ENCODE measurements around the gene DNAH8.

DNAH8 gene

GRCh38 chr6:39018103-39018502, 303.0 kb downstream of the DNAH8 start:
- no peak for DNase-seq (ENCODE audit: low read depth)

- no peak for DNase-seq (ENCODE audit: low read depth)
Measured at GRCh38 chr6:39020136-39020535, 305.0 kb downstream of the DNAH8 start.

- DNase-seq (ENCODE audit: low read depth) = no peak
Measured at GRCh38 chr6:39021041-39021440, 305.9 kb downstream of the DNAH8 start.

- DNase-seq (ENCODE audit: low read depth) = no peak
Measured at GRCh38 chr6:39021779-39022178, 306.7 kb downstream of the DNAH8 start.

- DNase-seq (ENCODE audit: low read depth) = no peak
Measured at GRCh38 chr6:39026175-39026574, 311.1 kb downstream of the DNAH8 start.

GRCh38 chr6:39029156-39030011, 314.3 kb downstream of the DNAH8 start:
- peak; percentile 33 for DNase-seq (ENCODE audit: low read depth)

GRCh38 chr6:39035681-39036080, 320.6 kb downstream of the DNAH8 start:
- no peak for DNase-seq (ENCODE audit: low read depth)

GRCh38 chr6:39037082-39037508, 322.0 kb downstream of the DNAH8 start:
- no peak for DNase-seq (ENCODE audit: low read depth)

GRCh38 chr6:39037707-39038106, 322.6 kb downstream of the DNAH8 start:
- DNase-seq (ENCODE audit: low read depth) = no peak

- DNase-seq (ENCODE audit: low read depth) = no peak
Measured at GRCh38 chr6:39040080-39040673, 325.1 kb downstream of the DNAH8 start.

GRCh38 chr6:39041072-39041471, 326.0 kb downstream of the DNAH8 start:
- DNase-seq (ENCODE audit: low read depth) = no peak

GRCh38 chr6:39043776-39044175, 328.7 kb downstream of the DNAH8 start:
- DNase-seq (ENCODE audit: low read depth) = no peak

GRCh38 chr6:39044181-39044580, 329.1 kb downstream of the DNAH8 start:
- DNase-seq (ENCODE audit: low read depth) = no peak

GRCh38 chr6:39047434-39048327, 332.6 kb downstream of the DNAH8 start:
- DNase-seq (ENCODE audit: low read depth) = no peak

- DNase-seq (ENCODE audit: low read depth) = no peak
Measured at GRCh38 chr6:39048481-39049399, 333.6 kb downstream of the DNAH8 start, which contains the start of gene GLP1R. GLP1R (plus strand) TSS chr6:39048781; CDS start chr6:39048841, 60 bp downstream.

GRCh38 chr6:39049575-39050283, 334.6 kb downstream of the DNAH8 start:
- DNase-seq (ENCODE audit: low read depth) = no peak

GRCh38 chr6:39050453-39051112, 335.5 kb downstream of the DNAH8 start:
- DNase-seq (ENCODE audit: low read depth) = no peak

- no peak for DNase-seq (ENCODE audit: low read depth)
Measured at GRCh38 chr6:39051399-39052122, 336.4 kb downstream of the DNAH8 start.

- DNase-seq (ENCODE audit: low read depth) = no peak
Measured at GRCh38 chr6:39053016-39053624, 338.0 kb downstream of the DNAH8 start.

Measured in activated T-cell treated with anti-CD3 and anti-CD28 coated beads for 1 hour (primary cell).